ENCODE data around the gene KDM2B.
A peak's percentile ranks its signal among the peaks of the same experiment; 100 is the strongest.

KDM2B gene

DNA sequence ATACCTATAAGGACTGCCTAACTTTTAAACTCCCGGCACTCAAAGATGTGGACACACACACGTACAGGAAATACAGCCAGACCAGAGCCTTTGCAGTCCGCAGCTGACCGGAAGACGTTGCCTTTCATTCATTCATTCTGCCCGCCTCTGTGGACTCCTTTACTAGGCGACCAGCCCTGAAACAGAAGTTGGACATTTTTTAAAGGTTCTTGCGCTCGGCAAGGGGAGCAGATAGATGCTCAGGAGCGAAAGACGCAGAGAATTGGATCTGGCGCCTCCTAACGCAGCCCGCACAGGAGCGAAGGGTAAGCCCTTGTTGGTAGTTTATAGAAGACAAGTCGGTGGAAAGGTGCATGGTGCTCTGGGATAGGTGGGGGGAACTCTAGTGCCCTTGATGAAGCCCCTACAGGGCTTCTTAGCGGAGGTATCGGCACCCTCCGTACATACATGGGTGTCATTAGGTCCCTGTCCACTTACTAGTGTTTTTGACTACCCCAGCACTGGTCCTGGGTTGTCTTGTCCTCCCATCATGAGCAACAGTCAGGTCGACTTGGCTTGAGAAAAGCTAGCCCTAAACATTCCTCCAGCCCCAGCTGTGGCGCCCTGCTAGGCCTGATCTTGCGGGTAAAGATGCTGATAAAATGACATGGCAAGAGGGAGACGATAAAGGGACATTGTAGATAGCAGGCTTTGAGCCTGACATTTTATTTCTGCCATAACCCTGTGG lies at the start of gene KDM2B:
Gene KDM2B (minus strand): TSS at position 65 of the 727 bp plus-strand sequence. CDS start 112 bp downstream, outside the sequence.
- peak within 1 kb of the TSS; percentile 78 for H3K27ac ChIP-seq

DNA sequence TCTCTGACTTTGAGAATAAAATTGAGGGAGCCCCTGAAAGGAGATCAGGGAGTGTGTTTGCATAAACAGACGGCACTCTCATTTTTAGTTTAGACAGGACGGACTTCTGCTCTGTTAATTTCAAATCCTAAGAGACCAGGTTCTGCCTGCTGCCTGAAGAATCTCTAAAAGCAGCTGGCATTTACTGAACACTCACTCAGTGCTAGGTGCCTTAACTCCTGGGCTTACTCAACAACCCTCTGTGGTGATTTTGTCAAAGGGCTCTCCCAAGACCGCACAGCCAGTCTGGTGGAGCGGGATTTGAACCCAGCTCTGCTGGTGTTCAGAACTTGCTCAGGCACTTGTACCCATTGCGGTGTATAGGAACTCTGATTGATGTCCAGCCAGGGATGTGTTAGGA lies 47.7 kb upstream of the KDM2B start:
- TF ChIP-seq ZFX (IDR thresholded peaks at IDR 0.05; ENCODE audit: borderline replicate concordance) (no peak), CTCF (IDR thresholded peaks at IDR 0.05) (no peak)

More for the DNA sequence above, at the start of gene KDM2B:
- TF ChIP-seq ZFX (IDR thresholded peaks at IDR 0.05; ENCODE audit: borderline replicate concordance): no peak
- TF ChIP-seq CTCF (IDR thresholded peaks at IDR 0.05): no peak

DNA sequence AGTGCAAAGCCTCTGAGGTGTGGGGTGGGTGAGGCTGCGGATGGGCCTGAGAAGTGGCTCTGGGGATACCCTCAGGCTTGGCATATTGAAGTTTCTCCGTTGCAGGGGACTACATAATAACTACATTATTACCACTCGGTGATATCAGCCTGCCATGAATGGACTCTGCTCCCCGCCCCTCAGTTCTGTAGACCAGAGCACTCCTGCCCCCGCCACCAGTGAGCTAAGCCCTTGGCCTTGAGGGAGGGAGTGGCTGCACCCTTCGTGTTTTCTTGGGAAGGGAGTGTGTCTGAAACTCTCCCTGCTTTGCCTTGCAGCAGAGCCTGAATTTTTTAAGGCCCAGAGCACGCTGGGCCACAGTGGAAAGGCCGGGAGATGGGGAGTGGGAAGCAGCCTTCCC lies 47.2 kb upstream of the KDM2B start:
- TF ChIP-seq CTCF (IDR thresholded peaks at IDR 0.05) (no peak), ZFX (IDR thresholded peaks at IDR 0.05; ENCODE audit: borderline replicate concordance) (no peak)
- no peak overlapping the region for H3K27ac ChIP-seq

More for the DNA sequence above, 47.7 kb upstream of the KDM2B start:
- H3K27ac ChIP-seq: no peak overlapping the region

DNA sequence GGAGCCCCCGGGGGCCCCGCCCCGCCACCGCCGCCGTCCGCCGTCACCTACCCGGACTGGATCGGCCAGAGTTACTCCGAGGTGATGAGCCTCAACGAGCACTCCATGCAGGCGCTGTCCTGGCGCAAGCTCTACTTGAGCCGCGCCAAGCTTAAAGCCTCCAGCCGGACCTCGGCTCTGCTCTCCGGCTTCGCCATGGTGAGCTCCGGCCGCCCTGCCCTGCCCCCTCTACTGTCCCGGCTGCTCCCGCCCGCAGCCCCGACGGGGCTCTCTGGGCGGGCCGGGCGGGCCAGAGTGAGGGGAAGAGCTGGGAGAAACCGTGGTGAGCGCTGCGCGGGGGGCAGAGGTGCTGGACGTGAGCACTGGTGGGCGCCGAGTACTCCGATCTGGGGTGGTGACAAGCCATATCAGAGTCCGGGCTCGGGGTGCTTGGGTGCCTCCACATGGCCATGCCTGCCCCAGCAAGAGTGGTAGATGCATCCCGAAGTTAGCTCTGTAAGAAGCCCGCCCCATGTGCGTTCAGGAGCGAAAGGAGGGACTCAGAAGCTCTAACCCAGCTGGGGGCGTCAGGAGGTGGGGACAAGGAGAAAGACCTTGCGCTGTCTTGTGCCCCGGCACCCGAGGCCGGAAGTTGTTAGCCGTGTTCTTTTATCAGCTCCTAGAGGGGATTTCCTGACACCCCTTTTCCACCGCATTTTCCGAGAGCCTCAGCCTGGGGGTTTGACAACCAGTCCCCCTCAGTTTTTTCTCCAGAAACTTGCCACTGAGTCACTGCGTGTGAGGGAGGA lies 46.2 kb upstream of the KDM2B start:
- peak overlapping the region; percentile 84 for H3K27ac ChIP-seq
- TF ChIP-seq CTCF (IDR thresholded peaks at IDR 0.05) (peak; percentile 44), ZFX (IDR thresholded peaks at IDR 0.05; ENCODE audit: borderline replicate concordance) (no peak)

DNA sequence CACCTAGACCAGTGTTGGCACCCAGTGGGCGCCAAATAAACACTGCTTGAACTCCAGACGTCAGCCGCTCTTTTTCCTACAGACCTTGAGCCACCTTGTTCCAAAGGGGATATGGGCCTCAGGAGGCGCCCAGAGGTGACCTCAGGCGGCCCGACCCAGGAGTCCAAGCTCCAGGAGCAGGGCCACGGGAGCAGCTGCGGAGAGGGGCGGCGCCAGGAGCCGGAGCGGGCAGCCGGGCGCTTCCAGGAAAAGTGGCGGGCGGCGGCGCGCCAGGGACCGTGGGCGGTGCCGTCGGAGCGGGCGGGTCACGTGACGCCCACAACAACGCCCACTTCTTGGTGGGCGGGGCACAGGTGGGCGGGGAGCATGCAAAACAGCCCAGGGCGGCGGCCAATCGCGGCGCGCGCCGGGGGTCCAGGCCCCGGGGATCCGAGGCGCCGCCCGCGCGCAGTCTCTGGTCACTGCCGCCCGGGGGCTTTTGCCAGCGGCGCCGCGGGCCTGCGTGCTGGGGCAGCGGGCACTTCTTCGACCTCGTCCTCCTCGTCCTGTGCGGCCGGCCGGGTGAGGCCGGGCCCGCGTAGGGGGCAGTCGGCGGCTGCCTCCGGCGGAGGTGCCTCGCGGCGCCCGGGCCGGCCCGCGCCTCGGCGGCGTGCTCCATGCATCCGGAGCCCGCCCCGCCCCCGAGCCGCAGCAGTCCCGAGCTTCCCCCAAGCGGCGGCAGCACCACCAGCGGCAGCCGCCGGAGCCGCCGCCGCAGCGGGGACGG lies 45.4 kb upstream of the KDM2B start, which contains the start of gene ORAI1:
Gene ORAI1 (plus strand): TSS at position 444 of the 766 bp plus-strand sequence.
- TF ChIP-seq ZFX (IDR thresholded peaks at IDR 0.05; ENCODE audit: borderline replicate concordance): no peak
- peak; percentile 68 for TF ChIP-seq CTCF (IDR thresholded peaks at IDR 0.05)
- H3K27ac ChIP-seq: peak within 1 kb of the TSS; percentile 84

DNA sequence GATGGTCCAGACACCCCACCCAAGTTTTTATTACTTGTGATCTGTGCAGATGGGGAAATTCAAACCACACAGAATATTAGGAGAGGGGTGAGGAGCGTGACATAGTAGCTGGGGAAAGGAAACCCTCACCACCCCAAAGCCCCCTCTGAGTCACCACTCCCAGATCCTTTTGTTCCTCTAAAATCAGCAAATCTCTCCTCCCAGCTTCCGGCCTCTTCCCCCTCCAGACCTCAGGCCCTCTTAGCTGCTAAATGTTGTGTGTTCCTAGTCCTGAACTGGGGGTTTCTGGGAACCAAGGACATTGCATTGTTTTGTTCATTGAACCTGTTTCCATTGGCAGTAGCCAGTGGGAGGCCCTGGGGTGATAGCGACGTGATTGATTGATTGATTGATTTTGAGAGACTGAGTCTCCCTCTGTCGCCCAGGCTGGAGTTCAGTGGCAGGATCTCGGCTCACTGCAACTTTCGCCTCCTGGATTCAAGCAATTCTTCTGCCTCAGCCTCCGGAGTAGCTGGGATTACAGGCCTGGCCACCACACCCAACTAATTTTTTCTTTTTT lies 39.6 kb upstream of the KDM2B start:
- H3K27ac ChIP-seq: no peak overlapping the region
- TF ChIP-seq ZFX (IDR thresholded peaks at IDR 0.05; ENCODE audit: borderline replicate concordance): no peak
- no peak for TF ChIP-seq CTCF (IDR thresholded peaks at IDR 0.05)

All from 22Rv1 (cell line).